Measurements from ENCODE around the gene SLX4IP. TPM values are rescaled to one million over a fixed set of nuclear protein-coding genes. Genes with fewer than 3 reads are reported as not detected.
A peak's percentile ranks its signal among the peaks of the same experiment; 100 is the strongest.

SLX4IP gene
- total RNA-seq, 1 donor from 2014 or later: 3.1 TPM

DNA sequence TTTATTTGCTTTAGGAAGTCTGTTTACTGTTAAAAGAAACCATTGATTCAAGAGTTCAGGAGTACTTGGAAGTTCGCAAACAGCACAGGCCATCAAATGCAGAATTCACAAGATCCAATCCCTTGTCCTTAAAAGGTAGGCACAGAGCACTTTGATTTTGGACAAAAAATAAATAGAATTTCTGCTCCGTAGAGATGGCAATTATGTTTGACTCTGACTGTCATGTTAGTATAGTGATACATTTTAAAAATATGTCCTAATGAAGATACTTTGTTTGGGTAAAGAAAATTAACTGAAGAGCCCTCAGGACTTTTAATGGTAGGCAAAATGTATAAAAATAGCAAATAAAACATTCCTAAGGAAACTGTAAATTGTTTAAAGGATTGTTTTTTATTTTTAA is 125.6 kb downstream of the SLX4IP start:
- no peaks in the 10 kb centered on the region for H3K9me3 ChIP-seq (replicated peaks)
- H3K36me3 ChIP-seq: peaks cover 7% of the 10 kb centered on the region
- no peaks in the 10 kb centered on the region for H3K27me3 ChIP-seq (ENCODE audit: low read depth)
- H3K4me1 ChIP-seq: peaks cover 24% of the 10 kb centered on the region
- no peak overlapping the region for H3K27ac ChIP-seq (replicated peaks)
- TF ChIP-seq, protein P1, sequence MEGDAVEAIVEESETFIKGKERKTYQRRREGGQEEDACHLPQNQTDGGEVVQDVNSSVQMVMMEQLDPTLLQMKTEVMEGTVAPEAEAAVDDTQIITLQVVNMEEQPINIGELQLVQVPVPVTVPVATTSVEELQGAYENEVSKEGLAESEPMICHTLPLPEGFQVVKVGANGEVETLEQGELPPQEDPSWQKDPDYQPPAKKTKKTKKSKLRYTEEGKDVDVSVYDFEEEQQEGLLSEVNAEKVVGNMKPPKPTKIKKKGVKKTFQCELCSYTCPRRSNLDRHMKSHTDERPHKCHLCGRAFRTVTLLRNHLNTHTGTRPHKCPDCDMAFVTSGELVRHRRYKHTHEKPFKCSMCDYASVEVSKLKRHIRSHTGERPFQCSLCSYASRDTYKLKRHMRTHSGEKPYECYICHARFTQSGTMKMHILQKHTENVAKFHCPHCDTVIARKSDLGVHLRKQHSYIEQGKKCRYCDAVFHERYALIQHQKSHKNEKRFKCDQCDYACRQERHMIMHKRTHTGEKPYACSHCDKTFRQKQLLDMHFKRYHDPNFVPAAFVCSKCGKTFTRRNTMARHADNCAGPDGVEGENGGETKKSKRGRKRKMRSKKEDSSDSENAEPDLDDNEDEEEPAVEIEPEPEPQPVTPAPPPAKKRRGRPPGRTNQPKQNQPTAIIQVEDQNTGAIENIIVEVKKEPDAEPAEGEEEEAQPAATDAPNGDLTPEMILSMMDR (IDR thresholded peaks at IDR 0.05; ENCODE audit: borderline replicate concordance): no peak
- no peak overlapping the region for H3K4me3 ChIP-seq
- DNase-seq: no peak
- intact Hi-C loops (cut with micrococcal nuclease): no loop called here

DNA sequence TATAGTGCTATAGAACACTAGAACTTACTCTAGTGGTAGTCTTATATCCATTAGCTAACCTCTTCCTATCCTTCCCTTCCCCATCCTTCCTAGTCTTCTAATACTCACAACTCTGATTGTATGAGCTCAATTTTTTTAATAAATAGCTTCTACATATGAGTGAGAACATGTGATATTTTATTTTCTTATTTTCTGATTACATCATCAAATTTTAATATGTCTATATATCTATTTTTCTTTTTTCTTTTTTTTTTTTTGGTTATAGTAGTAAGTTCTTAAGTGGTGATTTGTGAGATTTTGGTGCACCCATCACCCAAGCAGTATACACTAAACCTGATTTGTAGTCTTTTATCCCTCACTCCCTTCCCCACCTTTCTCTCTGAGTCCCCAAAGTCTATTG is 126.2 kb downstream of the SLX4IP start:
- H3K36me3 ChIP-seq: peaks cover 7% of the 10 kb centered on the region
- no peaks in the 10 kb centered on the region for H3K9me3 ChIP-seq (replicated peaks)
- intact Hi-C loops (cut with micrococcal nuclease): no loop called here
- no peak overlapping the region for H3K27ac ChIP-seq (replicated peaks)
- no peaks in the 10 kb centered on the region for H3K27me3 ChIP-seq (ENCODE audit: low read depth)
- no peak overlapping the region for H3K4me3 ChIP-seq
- no peak for DNase-seq
- peaks cover 20% of the 10 kb centered on the region for H3K4me1 ChIP-seq
- TF ChIP-seq, protein P1 (IDR thresholded peaks at IDR 0.05; ENCODE audit: borderline replicate concordance): no peak

DNA sequence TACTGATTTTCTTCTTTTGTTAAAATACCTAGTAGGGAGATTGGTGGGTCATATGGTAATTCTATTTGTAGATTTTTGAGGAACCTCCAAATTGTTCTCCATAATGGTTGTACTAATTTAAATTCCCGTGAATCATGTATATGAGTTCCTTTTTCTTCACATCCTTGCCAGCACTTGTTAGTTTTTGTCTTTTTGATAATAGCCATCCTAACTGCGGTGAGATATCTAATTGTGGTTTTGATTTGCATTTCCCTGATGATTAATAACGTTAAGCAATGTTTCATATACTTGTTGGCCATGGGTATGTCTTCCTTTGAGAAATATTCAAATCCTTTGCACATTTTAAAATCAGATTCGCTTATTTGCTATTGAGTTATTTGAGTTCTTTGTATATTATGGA is 127.8 kb downstream of the SLX4IP start:
- H3K9me3 ChIP-seq (replicated peaks): no peaks in the 10 kb centered on the region
- peaks cover 14% of the 10 kb centered on the region for H3K36me3 ChIP-seq
- DNase-seq: no peak
- TF ChIP-seq, protein P1 (IDR thresholded peaks at IDR 0.05; ENCODE audit: borderline replicate concordance): no peak
- H3K4me1 ChIP-seq: peaks cover 15% of the 10 kb centered on the region
- no peak overlapping the region for H3K4me3 ChIP-seq
- no peaks in the 10 kb centered on the region for H3K27me3 ChIP-seq (ENCODE audit: low read depth)
- intact Hi-C loops (cut with micrococcal nuclease): no loop called here
- no peak overlapping the region for H3K27ac ChIP-seq (replicated peaks)

DNA sequence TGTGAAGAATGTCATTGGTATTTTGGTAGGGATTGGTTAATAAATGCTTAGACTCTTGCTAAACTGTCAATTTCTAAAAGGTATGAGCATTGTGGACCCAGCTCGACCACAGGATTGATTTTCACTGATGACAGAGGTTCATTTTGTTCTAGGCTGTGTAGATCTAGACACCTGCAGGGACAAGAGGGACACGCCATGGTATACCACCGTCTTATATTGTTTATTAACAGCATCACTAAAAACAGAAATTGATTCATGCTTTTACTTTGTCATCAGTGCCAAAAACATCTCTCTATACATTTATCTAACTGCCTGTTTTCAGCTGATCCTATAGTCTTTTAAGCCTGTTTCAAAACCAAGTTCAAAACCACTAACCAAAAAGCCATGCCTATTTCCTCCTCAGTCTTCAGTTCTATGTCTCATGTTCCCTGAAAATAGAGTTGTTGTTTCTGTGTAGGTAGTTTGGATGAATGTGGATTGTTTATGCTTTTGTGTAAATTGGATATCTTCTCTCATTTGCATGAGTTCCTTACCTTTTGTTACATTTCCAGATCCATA is 128.9 kb downstream of the SLX4IP start:
- H3K27me3 ChIP-seq (ENCODE audit: low read depth): no peaks in the 10 kb centered on the region
- H3K4me1 ChIP-seq: peaks cover 12% of the 10 kb centered on the region
- H3K27ac ChIP-seq (replicated peaks): no peak overlapping the region
- intact Hi-C loops (cut with micrococcal nuclease): no loop called here
- no peaks in the 10 kb centered on the region for H3K9me3 ChIP-seq (replicated peaks)
- H3K36me3 ChIP-seq: peaks cover 14% of the 10 kb centered on the region
- DNase-seq: no peak
- H3K4me3 ChIP-seq: no peak overlapping the region
- TF ChIP-seq, protein P1 (IDR thresholded peaks at IDR 0.05; ENCODE audit: borderline replicate concordance): no peak

DNA sequence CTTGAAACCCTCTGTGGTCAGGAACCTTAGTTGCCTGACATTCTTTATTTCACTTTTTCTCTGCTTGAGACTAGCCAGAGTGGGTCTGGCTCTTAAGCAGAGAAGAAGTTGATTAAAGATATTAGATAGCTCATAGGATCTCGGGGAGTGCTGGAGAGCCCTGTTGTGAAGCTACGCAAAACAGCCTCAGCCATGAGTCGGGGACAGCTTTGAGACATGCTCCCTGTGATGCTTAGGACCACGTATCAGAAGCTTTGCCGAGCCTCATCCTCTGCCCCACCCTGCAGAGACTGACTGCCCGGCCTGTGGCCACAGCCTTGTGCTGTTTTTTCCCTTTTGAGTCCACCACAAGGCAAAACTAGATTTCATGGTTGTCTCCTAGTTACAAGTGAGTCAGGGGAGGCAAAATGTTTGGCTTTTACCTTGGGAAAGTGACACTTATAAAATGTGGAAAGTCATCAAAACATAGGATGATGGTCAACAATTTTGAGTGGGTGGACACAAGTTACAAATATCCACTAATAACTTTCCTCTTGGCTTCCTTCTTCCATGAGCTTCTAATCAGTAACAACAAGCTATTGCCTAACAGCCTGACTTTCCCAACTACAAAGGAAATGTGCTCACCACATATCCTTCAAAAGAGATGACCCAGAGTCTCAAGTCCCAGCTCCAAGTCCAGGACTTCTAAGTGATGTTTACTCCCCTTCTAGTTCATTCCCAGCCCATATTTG is 130.3 kb downstream of the SLX4IP start:
- DNase-seq: no peak
- Histone ChIP-seq H3K4me1 (peaks cover 6% of the 10 kb centered on the region), H3K27me3 (ENCODE audit: low read depth) (no peaks in the 10 kb centered on the region), H3K9me3 (replicated peaks) (no peaks in the 10 kb centered on the region), H3K4me3 (no peak overlapping the region), H3K36me3 (peaks cover 14% of the 10 kb centered on the region), H3K27ac (replicated peaks) (peak overlapping the region; percentile 68)
- intact Hi-C loops (cut with micrococcal nuclease): no loop called here
- TF ChIP-seq, protein P1 (IDR thresholded peaks at IDR 0.05; ENCODE audit: borderline replicate concordance): no peak

Data from left ventricle myocardium inferior (tissue), 1 donor.